HG03378 (cell line): ENCODE measurements around the gene SLC22A15.
"Not testable (repeated sequence)": the region's sequence is repeated elsewhere in the genome, so short reads cannot be mapped to it uniquely, and the experiment has no call there.

Experiments used
- ATAC-seq: cut with Tn5 transposase; IDR thresholded peaks from one replicate; pipeline ENCODE4 v1.9.1; 2021; ENCODE audit warnings: mild to moderate bottlenecking, moderate library complexity; ENCODE audit not compliant: unreplicated experiment

Gene SLC22A15

GRCh38 chr1:116031302-116031835 lies 55.1 kb downstream of the SLC22A15 start:
- no peak for ATAC-seq

- no peak for ATAC-seq
Measured at GRCh38 chr1:116033322-116033721, 57.0 kb downstream of the SLC22A15 start.

GRCh38 chr1:116036255-116036654 lies 59.9 kb downstream of the SLC22A15 start:
- ATAC-seq: no peak

GRCh38 chr1:116038679-116039078 lies 62.4 kb downstream of the SLC22A15 start:
- no peak for ATAC-seq

GRCh38 chr1:116044071-116044470 lies 67.8 kb downstream of the SLC22A15 start:
- no peak for ATAC-seq

- not testable (repeated sequence) for ATAC-seq
Measured at GRCh38 chr1:116046933-116047332, 70.6 kb downstream of the SLC22A15 start.

- not testable (repeated sequence) for ATAC-seq
Measured at GRCh38 chr1:116051896-116052295, 75.6 kb downstream of the SLC22A15 start.

GRCh38 chr1:116062201-116062600 lies 85.9 kb downstream of the SLC22A15 start:
- ATAC-seq: no peak

GRCh38 chr1:116064616-116065015 lies 88.3 kb downstream of the SLC22A15 start:
- ATAC-seq: no peak

GRCh38 chr1:116066868-116067565 lies 90.7 kb downstream of the SLC22A15 start:
- ATAC-seq: no peak

- ATAC-seq: no peak
Measured at GRCh38 chr1:116067566-116067890, 91.2 kb downstream of the SLC22A15 start.

GRCh38 chr1:116075575-116075974 lies 99.3 kb downstream of the SLC22A15 start:
- ATAC-seq: no peak

GRCh38 chr1:116075990-116076389 lies 99.7 kb downstream of the SLC22A15 start:
- no peak for ATAC-seq

GRCh38 chr1:116076831-116077230 lies 100.5 kb downstream of the SLC22A15 start:
- no peak for ATAC-seq

GRCh38 chr1:116078699-116079223 lies 102.4 kb downstream of the SLC22A15 start:
- no peak for ATAC-seq

GRCh38 chr1:116087628-116088027 lies 111.3 kb downstream of the SLC22A15 start:
- ATAC-seq: no peak

- no peak for ATAC-seq
Measured at GRCh38 chr1:116089870-116090269, 113.6 kb downstream of the SLC22A15 start.

- no peak for ATAC-seq
Measured at GRCh38 chr1:116091083-116091482, 114.8 kb downstream of the SLC22A15 start.

GRCh38 chr1:116092752-116093489 lies 116.6 kb downstream of the SLC22A15 start:
- no peak for ATAC-seq

- no peak for ATAC-seq
Measured at GRCh38 chr1:116095027-116095426, 118.7 kb downstream of the SLC22A15 start.

GRCh38 chr1:116096013-116096618 lies 119.8 kb downstream of the SLC22A15 start:
- no peak for ATAC-seq

GRCh38 chr1:116097626-116098025 lies 121.3 kb downstream of the SLC22A15 start:
- ATAC-seq: no peak
